NCI-H1694 (cell line): ENCODE measurements around the gene MRS2.
"Not testable (repeated sequence)": the region's sequence is repeated elsewhere in the genome, so short reads cannot be mapped to it uniquely, and the experiment has no call there.

Experiments
- DNase-seq: peaks from one replicate; lab custom pipeline; 2025; lab: John Stamatoyannopoulos, UW

Gene MRS2

DNA sequence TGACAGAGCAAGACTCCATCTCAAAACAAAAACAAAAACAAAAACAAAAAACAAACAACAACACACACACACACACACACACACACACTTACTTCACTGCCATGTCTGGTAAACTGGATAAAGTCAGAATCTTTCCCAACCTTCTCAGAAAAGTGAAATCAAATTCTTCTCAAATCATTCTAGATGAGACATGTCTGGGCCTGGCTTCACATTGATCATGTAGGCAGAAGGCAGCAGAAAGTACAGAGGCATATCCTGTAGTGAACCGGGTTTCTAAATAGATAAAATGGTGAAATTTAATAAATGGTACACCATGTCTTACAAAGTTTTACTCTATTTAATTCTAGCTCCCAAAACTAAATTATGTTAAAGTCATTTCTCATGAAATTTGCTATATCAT is 14.9 kb upstream of the MRS2 start:
- no peak for DNase-seq

DNA sequence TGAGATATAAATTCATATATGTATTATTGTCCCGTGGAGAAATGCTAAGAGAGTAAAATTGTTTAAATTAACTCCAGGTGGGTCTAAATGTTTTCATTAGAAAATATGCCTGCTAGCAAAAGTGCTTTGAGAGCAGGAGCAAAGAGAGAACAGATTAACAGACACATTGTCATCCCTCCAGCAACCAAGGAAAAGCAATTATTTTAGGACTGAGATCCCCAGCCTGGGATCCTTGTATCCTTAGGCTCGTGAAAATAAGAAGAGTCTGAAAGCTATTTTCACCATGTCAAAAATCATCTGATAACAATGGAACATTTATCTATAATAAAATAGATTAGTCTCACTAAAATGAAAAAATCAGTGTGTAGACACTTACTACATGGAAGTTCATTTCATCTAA is 11.5 kb upstream of the MRS2 start:
- no peak for DNase-seq

DNA sequence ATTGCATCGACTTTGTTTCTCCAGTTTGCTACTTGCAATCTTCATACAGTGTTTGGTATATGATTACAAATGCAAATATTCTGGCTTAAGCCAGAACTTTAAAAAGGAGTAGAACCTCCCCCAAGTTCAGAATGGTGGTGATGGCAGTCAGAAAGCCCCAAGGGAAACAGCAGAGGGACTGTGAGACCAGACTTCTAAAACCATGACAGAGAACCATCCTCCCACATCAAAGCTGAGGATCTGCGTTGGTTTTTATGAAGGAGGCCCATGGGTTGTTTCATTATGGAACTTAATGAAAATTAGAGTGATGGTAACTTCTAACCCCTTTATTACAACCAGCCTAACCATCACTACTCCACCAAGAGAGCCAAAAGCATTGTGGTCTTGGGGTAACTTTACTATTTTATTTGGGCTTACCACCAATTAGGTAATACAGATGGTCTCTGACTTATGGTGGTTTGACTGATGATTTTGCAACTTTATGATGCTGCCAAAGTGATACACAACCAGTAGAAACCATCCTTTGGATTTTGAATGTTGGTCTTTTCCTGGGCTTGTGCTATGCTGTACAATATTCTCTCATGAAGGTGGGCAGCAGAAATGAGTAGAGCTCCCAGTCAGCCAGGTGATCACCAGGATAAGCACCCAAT is 10.9 kb upstream of the MRS2 start:
- DNase-seq = no peak

DNA sequence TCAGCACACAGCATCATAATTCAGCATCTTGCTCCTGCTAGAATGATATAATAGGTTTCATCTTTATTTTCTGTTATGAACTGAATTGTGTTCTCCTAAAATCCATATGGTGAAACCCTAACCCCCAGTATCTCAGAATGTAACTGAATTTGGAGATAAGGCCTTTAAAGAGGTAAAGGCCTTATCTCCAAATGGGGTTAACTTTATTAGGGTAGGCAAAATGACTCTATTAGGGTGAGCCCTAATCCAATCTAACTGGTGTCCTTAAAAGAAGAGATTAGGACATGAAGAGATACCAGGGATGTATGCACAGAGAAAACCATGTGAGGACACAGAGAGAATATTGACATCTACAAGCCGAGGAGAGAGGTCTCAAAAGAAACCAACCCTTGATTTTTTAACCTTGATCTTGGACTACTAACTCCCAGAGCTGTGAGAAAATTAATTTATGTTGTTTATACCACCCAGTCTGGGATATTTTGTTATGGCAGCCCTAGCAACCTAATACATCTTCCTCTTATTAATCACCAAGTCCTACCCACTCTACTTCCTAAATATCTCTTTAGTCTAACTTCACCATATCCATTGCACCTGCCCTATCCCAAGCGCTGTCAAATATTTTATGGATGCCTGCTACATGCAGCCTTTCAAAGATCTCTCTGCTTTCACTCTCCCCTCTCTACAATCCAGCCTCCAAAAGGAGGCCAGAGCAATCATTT is 8.5 kb upstream of the MRS2 start:
- no peak for DNase-seq

DNA sequence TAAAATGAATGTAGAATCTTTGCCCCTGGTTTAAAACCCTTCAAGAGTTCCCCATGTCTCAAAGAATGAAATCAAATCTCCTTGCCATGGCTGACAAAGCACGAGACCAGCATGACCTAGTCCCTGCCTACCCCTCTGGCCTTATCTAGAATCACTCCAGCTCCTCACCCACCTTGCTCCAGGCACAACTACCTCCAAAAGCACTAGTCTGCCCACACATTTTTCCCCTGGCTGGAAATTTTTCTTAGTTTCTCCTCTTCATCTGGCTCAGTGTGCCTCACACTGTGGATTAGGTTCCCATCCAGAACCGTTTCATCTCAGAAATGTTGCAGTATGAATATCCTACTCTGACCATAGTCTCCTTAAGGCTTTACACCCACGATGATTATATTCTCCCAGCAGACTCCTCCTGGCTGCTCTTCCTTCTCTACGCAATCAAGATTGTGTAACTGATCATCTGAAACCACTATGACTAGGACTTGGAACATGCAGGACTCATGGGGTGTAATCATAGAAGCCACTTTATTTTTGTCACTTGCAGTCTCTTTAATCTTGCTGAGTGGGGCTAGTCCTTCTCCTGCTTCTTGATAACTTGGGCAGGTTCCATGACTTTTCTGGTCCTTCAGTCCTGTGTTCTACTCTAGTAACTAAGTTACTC is 7.8 kb upstream of the MRS2 start:
- no peak for DNase-seq

DNA sequence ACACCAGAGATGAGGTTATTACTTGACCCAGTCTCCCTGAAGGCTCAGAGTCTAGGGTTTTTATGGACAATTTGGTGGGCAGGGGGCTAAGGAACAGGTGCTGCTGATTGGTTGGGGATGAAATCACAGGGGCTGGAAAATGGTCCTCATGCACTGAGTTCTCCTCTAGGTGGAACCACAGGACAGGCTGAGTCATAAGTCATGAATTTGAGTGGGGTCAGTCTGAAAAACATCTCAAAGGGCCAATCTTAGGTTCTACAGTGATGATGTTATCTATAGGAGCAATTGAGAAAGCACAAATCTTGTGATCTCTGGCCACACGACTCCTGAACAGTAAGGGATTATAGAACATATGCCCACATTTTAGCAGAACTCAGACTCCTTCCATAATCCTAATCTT is 5.9 kb upstream of the MRS2 start:
- no peak for DNase-seq

DNA sequence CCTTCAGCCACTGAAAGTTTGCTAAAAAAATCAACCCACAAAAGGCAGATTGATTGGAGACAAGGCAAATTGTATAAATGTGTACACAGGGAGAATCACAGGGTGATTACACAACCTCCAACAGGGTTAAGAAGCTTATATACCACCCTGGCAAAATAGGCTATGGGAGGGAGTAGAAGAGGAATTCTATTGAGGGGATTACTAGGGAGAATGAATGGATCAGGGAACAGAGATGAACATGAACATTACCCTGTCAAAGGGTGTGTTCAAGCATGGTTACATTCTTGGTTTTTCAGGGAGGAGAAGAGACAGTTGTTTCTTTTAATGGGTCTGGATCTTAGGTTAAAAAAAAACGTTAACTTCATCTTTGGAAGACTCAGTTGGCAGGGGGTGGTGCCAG is 5.1 kb upstream of the MRS2 start:
- no peak for DNase-seq

DNA sequence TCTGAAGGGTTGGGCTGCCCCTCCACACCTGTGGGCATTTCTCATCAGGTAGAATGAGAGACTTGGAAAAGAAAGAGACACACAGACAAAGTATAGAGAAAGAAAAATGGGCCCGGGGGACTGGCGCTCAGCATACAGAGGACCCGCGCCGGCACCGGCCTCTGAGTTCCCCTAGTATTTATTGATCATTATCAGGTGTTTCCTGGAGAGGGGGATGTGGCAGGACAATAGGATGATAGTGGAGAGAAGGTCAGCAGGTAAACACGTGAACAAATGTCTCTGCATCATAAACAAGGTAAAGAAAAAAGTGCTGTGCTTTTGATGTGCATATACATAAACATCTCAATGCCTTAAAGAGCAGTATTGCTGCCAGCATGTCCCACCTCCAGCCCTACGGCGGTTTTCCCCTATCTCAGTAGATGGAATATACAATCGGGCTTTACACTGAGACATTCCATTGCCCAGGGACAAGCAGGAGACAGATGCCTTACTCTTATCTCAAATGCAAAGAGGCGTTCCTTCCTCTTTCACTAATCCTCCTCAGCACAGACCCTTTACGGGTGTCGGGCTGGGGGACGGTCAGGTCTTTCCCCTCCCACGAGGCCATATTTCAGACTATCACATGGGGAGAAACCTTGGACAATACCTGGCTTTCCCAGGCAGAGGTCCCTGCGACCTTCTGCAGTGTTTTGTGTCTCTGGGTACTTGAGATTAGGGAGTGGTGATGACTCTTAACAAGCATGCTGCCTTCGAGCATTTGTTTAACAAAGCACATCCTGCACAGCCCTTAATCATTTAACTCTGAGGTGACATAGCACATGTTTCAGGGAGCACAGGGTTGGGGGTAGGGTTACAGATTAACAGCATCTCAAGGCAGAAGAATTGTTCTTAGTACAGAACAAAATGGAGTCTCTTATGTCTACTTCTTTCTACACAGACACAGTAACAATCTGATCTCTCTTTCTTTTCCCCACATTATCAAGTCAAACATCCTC is 2.4 kb upstream of the MRS2 start:
- DNase-seq = not testable (repeated sequence)

DNA sequence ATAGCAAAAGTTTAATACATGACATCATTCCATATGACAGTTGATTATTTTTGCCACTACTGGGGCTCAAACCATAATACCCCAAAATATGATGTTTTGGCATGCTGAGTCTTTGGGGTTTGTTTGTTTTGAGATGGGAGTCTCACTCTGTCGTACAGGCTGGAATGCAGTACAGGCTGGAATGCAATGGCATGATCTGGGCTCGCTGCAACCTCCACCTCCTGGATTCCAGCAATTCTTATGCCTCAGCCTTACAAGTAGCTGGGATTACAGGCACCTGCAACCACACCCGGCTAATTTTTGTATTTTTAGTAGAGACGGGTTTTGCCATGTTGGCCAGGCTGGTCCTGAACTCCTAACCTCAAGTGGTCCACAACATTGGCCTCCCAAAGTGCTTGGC is 1.3 kb upstream of the MRS2 start:
- no peak for DNase-seq

DNA sequence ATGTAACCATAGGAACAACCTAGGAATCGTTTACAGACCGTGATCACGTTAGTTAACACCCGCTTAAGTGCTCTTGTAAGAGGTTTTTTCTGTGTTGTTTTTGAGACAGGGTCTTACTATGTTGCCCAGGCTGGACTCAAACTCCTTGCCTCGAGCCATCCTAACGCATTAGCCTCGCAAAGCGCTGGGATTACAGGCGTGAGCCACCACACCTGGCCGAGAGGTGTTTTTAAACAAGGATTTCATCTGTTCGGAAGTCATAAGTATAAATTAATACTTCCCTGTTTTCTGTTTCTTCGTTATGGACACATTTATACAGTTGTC is 727 bp downstream of the MRS2 start:
- DNase-seq = no peak

DNA sequence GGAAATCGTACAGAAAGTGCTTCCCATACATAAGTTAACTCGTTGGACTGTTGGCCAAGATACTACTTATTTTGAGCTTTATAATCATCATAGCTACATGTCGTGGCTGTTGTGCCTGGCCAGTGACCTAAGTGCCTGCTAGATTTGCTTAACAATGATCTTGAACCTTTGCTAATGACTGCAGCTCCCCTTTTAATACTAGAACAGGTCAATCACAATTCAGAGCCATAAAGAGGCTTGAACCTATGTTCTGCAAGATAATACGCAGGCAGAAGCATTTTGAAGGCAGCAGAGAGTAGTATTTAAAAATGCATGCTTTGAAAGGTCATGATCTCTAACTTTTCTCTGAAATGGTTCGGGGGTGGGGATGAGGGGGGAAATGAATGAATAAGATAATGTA is 2.5 kb downstream of the MRS2 start:
- DNase-seq = no peak

DNA sequence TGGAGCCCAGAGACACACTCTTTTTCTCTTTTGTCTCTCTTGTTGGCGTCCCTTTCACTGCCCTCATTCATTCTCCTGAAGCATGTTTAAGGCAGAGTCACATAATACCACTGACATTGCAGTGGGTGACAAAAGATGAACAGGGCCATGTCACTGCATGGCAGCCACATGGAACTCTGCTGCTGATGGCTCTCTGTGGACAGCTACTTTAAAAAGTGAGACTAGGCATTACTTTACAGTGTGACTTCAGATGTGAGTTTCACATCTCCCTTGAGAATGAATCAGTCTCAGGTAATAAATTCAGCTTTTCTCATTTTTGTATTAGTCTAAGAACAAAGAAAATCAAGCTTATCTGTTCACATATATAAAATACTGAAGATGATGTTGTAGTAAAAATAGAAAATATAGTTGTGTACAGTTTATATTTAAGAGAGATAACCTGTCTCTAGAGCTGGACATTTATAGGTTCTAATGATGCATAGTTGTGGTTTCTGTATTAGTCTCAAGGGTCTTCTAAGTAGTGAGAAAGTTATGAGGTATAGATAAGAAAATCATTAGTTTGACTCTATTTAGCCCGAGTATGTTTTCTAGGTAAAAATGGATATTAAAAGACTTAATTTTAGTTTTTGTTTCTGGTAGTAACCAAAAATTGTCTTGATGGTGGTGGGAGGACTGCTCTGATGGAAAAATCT is 6.1 kb downstream of the MRS2 start:
- no peak for DNase-seq

DNA sequence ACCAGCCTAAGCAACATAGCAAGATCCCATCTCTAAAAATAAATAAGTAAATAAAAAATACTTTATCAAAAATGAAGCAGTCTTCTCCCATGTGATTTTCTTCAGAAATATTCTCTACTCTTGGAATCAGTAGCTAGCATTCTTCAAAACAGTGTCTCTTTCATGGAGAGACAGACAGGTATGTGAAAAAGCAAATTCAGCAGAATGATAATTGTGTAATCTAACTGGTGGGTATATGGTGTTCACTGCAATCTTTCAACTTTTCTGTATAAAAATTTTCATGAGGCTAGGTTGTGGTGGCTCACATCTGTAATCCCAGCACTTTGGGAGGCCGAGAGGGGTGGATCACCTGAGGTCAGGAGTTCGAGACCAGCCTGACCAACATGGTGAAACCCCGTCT is 7.9 kb downstream of the MRS2 start:
- no peak for DNase-seq

DNA sequence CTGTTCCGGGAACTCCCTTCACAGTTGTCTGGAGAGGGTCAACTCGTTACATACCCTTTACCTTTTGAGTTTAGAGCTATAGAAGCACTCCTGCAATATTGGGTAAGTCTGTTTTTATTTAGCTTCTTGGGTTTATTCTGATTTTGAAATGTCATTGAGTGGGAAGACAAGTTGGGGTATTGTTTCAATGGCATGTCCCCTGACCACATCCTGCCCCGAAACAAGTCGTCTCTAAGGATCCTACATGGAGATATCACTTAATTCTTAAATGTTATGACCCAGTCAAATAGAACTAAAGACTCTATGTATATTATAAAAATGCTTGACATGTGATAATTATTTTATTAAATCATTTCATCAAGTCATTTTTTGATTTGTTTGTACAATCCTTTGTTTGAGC is 9.6 kb downstream of the MRS2 start:
- no peak for DNase-seq

DNA sequence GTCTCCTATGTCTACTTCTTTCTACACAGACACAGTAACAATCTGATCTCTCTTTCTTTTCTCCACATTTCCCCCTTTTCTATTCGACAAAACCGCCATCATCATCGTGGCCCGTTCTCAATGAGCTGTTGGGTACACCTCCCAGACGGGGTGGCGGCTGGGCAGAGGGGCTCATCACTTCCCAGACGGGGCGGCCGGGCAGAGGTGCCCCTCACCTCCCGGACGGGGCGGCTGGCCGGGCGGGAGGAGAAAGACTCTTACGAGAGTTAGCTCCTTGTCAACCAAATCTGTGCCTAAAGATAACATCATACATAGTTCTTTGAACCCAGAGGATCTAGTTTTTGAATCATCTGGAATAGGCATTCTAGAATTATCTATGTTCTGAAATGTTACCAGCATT is 11.8 kb downstream of the MRS2 start:
- DNase-seq = not testable (repeated sequence)

DNA sequence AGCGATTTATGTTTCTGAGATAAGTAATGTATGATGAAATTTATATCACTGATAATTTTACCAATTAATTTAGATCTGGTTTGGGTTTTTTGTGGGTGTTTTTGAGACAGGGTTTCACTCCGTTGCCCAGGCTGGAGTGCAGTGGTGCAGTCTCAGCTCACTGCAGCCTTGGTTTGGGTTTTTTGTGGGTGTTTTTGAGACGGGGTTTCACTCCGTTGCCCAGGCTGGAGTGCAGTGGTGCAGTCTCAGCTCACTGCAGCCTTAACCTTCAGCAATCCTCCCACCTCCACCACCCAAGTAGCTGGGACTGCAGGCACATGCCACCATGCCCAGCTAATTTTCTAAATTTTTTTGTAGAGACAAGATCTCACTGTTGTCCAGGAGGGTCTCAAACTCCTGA is 13.0 kb downstream of the MRS2 start:
- DNase-seq = no peak

DNA sequence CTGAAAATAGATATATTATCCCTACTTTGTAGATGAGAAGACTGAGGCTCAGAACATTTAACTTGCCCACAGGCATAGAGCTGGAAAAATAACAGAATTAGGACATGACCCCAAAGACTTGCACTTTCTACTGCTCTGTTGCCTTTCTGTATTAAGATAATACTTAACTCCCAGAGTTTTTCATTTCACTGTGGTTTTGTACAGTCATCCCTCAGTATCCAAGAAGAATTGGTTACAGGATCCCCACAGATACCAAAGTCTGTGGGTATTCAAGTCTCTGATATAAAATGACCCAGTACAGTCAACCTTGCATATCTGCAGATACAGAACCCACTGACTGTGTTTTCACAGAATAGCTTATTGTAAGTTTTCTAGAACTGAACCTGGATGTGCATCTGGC is 16.8 kb downstream of the MRS2 start:
- no peak for DNase-seq

DNA sequence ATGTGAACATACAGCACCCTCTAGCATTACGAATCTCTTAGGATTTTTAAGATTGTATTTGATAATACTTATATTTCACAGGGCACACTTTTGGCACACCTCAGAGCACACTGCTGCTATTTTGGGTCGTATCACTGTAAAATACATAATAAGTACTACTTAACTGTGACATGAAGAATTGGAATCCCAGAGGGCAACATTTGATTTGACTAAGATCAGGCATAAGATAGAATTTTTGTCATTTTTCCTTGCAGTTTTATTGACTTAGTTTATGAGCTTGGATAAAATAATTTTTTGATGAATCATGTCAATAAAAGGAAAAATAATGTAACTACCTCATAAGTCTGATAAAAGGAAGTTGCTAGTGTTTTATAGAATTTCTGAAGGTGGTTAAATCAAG is 22.4 kb downstream of the MRS2 start:
- no peak for DNase-seq

DNA sequence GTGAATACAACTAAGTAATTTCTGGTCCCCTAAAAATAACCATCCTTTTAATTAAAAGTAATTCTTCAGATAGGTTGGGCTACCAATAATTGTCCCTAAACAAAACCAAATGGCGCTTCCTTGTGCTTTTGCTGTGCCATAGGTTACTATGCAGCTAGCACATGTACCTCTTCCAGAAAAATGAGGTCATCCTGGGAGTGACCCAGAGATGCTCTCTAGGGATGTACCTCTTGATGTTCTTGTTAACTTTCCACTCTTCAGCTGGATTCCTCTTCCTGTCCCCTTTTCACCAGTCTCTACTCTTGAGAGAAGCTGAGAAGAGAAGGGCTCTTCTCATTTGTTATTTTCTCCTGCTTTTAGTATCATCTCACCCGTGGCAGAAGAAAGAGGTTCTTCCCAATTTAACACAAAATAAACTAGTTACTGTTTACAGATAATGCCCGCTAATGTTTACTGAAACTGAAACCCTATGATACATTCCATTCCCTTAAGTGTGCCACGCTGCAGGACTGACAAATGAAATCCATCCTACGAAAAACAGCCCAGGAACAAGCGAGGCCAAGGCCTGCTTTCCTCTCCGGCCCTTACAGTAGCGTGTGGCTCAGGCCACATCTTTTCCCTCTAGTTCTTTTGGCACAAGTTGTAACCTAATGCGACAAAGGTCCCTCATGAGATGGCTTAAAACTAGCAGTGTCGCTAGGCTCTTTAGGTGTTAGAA is 24.2 kb downstream of the MRS2 start:
- DNase-seq = no peak

DNA sequence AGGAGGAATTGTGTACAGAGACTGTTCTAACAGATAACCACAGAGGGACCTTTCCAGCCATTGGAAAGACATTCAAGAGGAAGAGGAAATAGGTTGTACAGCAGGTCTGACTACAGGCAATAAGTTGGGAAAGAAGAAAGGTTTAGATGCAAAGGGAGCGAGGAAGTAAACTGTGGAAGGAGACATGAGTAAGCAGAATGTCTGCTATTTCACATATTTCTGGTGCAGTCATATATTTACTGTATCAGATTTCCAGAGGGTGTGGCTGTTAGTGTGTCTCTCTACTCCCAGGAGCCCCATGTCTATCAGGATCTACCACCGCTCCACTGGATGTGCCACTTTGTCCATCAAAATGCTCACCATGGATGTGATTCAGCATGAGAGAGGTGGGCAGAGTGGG is 25.9 kb downstream of the MRS2 start:
- DNase-seq = no peak

DNA sequence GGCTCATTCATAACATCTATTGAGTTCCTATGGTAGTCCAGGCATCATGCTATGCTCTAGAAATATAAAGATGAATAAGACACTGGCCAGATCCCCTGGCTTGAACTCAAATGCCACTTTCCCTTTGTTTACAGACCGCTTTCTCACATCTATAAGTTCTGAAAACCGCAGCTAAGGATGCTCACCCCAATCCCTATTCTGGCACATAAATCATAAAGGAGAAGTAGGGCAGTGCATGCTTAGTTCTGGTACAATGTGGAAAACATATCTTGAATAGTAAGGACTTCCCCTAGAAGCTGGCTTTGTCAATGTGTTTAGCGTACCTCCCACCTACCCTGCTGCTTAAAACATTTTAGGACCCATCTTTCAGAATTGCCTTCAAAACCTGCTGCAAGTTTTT is 26.4 kb downstream of the MRS2 start:
- DNase-seq = no peak
